Spinal cord (tissue), 10 donors: ENCODE results near the gene SHROOM2. TPM values are rescaled to one million over a fixed set of nuclear protein-coding genes. Genes with fewer than 3 reads are reported as not detected.

Experiments used
- DNase-seq, 6 donors: peaks; one replicate each; pipeline versions ENCODE4 v3.0.0 to v3.0.0-alpha.2; 2013 to 2015; ENCODE audit warnings: low spot score in 6 of 6, low read depth in 4 of 6
- H3K27ac ChIP-seq: one replicate; pipeline ENCODE4 v1.5.1; 2013; ENCODE audit warnings: low read depth, low read length, control low read depth
- H3K27me3 ChIP-seq: one replicate; pipeline ENCODE4 v1.6.1; 2013; ENCODE audit warnings: low read length; ENCODE audit not compliant: control insufficient read depth, insufficient read depth
- H3K36me3 ChIP-seq: one replicate; pipeline ENCODE4 v1.6.1; 2013; ENCODE audit warnings: low read length; ENCODE audit not compliant: control insufficient read depth, insufficient read depth
- H3K4me1 ChIP-seq: one replicate; pipeline ENCODE4 v1.6.1; 2013; ENCODE audit warnings: low read length; ENCODE audit not compliant: control insufficient read depth, insufficient read depth
- H3K4me3 ChIP-seq: one replicate; pipeline ENCODE4 v1.5.1; 2013; ENCODE audit warnings: low read depth, low read length, control low read depth
- H3K9me3 ChIP-seq: one replicate; pipeline ENCODE4 v1.6.1; 2013; ENCODE audit warnings: low read length; ENCODE audit not compliant: control insufficient read depth, insufficient read depth
- WGBS: methylation state at CpG from one replicate; pipeline ENCODE4 v1.1.5; 2013; ENCODE audit warnings: missing lambda C conversion rate; ENCODE audit not compliant: insufficient coverage; 5-methylcytosine and 5-hydroxymethylcytosine counted together
- polyA plus RNA-seq, 2 donors: library from polyadenylated mRNA; unstranded; fragments of 120-200 nt; gene quantifications; one replicate each; pipeline ENCODE4 v1.2.1, GENCODE V29; 2013; ENCODE audit not compliant: insufficient read length in 2 of 2
- total RNA-seq, 2 donors: library from RNA; depleted of rRNA in 1 of 2; stranded (reverse); fragments of 120-200 nt in 1 of 2; fragments of >200 nt in 1 of 2; gene quantifications; one replicate each; pipeline versions ENCODE4 v1.2.3 to v1.2.4, GENCODE V29; 2013 to 2014
- donor health status: healthy.

The SHROOM2 gene
- total and polyA plus RNA-seq, 4 donors, result 15.5 to 45.7 (median 36.5) TPM

GRCh38 chrX:9917861-9918260, 131.6 kb downstream of the SHROOM2 start:
- 78% methylated on average over 1 of the region's 5 CpGs for WGBS
- Histone ChIP-seq H3K4me3 (no peak overlapping the region), H3K36me3 (no peaks in the 10 kb centered on the region), H3K9me3 (no peaks in the 10 kb centered on the region), H3K27ac (no peak overlapping the region), H3K27me3 (peaks cover 4% of the 10 kb centered on the region), H3K4me1 (peaks cover 1% of the 10 kb centered on the region)
- no peak for DNase-seq

GRCh38 chrX:9919632-9920172, 133.5 kb downstream of the SHROOM2 start:
- Histone ChIP-seq H3K4me1 (peaks cover 6% of the 10 kb centered on the region), H3K9me3 (no peaks in the 10 kb centered on the region), H3K36me3 (no peaks in the 10 kb centered on the region), H3K27me3 (peaks cover 2% of the 10 kb centered on the region), H3K4me3 (no peak overlapping the region), H3K27ac (no peak overlapping the region)
- no peak for DNase-seq
- 92% methylated on average over 2 of the region's 3 CpGs for WGBS

- Histone ChIP-seq H3K4me3 (no peak overlapping the region), H3K27ac (no peak overlapping the region), H3K27me3 (no peaks in the 10 kb centered on the region), H3K36me3 (no peaks in the 10 kb centered on the region), H3K9me3 (no peaks in the 10 kb centered on the region), H3K4me1 (peaks cover 15% of the 10 kb centered on the region)
- no peak for DNase-seq
- WGBS, result 81% methylated on average over 4 of the region's 5 CpGs
Measured at GRCh38 chrX:9921407-9921806, 135.2 kb downstream of the SHROOM2 start.

- Histone ChIP-seq H3K4me1 (peaks cover 23% of the 10 kb centered on the region), H3K9me3 (no peaks in the 10 kb centered on the region), H3K27ac (no peak overlapping the region), H3K27me3 (no peaks in the 10 kb centered on the region), H3K4me3 (no peak overlapping the region), H3K36me3 (no peaks in the 10 kb centered on the region)
- WGBS, result 55% methylated on average over 4 of the region's 5 CpGs
- no peak for DNase-seq
Measured at GRCh38 chrX:9923357-9923756, 137.1 kb downstream of the SHROOM2 start.

- H3K27ac ChIP-seq, result no peak overlapping the region
- H3K27me3 ChIP-seq, result no peaks in the 10 kb centered on the region
- 63% methylated on average over 8 of the region's 9 CpGs for WGBS
- peaks cover 27% of the 10 kb centered on the region for H3K4me1 ChIP-seq
- no peaks in the 10 kb centered on the region for H3K9me3 ChIP-seq
- no peak overlapping the region for H3K4me3 ChIP-seq
- DNase-seq, result peak in 1 of 6 donors; percentile 45
- no peaks in the 10 kb centered on the region for H3K36me3 ChIP-seq
Measured at GRCh38 chrX:9926002-9926401, 139.8 kb downstream of the SHROOM2 start.

- Histone ChIP-seq H3K27ac (peak overlapping the region; percentile 78), H3K27me3 (no peaks in the 10 kb centered on the region), H3K36me3 (peaks cover 9% of the 10 kb centered on the region), H3K9me3 (no peaks in the 10 kb centered on the region), H3K4me3 (no peak overlapping the region), H3K4me1 (peaks cover 27% of the 10 kb centered on the region)
- peak in 4 of 6 donors; percentile 51 to 90 (median 76) for DNase-seq
- WGBS, result 12% methylated on average over 11 of the region's 11 CpGs
Measured at GRCh38 chrX:9927698-9928482, 141.7 kb downstream of the SHROOM2 start.

GRCh38 chrX:9935436-9935835, 149.2 kb downstream of the SHROOM2 start:
- 84% methylated on average over 2 of the region's 3 CpGs for WGBS
- no peaks in the 10 kb centered on the region for H3K27me3 ChIP-seq
- H3K9me3 ChIP-seq, result no peaks in the 10 kb centered on the region
- DNase-seq, result no peak
- peaks cover 51% of the 10 kb centered on the region for H3K36me3 ChIP-seq
- peaks cover 9% of the 10 kb centered on the region for H3K4me1 ChIP-seq
- no peak overlapping the region for H3K4me3 ChIP-seq
- H3K27ac ChIP-seq, result no peak overlapping the region

- 46% methylated on average over 7 of the region's 8 CpGs for WGBS
- Histone ChIP-seq H3K27me3 (no peaks in the 10 kb centered on the region), H3K4me3 (no peak overlapping the region), H3K9me3 (no peaks in the 10 kb centered on the region), H3K27ac (no peak overlapping the region), H3K36me3 (peaks cover 50% of the 10 kb centered on the region), H3K4me1 (peaks cover 9% of the 10 kb centered on the region)
- peak in 1 of 6 donors; percentile 17 for DNase-seq
Measured at GRCh38 chrX:9937761-9938160, 151.5 kb downstream of the SHROOM2 start.

- Histone ChIP-seq H3K9me3 (no peaks in the 10 kb centered on the region), H3K36me3 (peaks cover 46% of the 10 kb centered on the region), H3K27ac (no peak overlapping the region), H3K4me3 (no peak overlapping the region), H3K27me3 (no peaks in the 10 kb centered on the region), H3K4me1 (peaks cover 6% of the 10 kb centered on the region)
- WGBS, result 76% methylated on average over 3 of the region's 7 CpGs
- no peak for DNase-seq
Measured at GRCh38 chrX:9938516-9938915, 152.3 kb downstream of the SHROOM2 start.

- peaks cover 47% of the 10 kb centered on the region for H3K36me3 ChIP-seq
- H3K27me3 ChIP-seq, result no peaks in the 10 kb centered on the region
- no peaks in the 10 kb centered on the region for H3K9me3 ChIP-seq
- DNase-seq, result peak in 1 of 6 donors; percentile 20
- H3K27ac ChIP-seq, result no peak overlapping the region
- no peak overlapping the region for H3K4me3 ChIP-seq
- 93% methylated on average over 13 of the region's 14 CpGs for WGBS
- no peaks in the 10 kb centered on the region for H3K4me1 ChIP-seq
Measured at GRCh38 chrX:9940421-9940820, 154.2 kb downstream of the SHROOM2 start.
